GM12874 (cell line): Measurements from ENCODE around the gene CD82.

Experiments
- CTCF ChIP-seq: IDR thresholded peaks from 2 replicates; pipeline ENCODE4 v1.5.1; 2011; ENCODE audit warnings: low read depth, mild to moderate bottlenecking, control low read depth, low read length, moderate library complexity; ENCODE audit not compliant: insufficient read depth

Gene CD82

GRCh38 chr11:44620328-44620725, 54.9 kb downstream of the CD82 start:
- TF ChIP-seq CTCF: no peak

GRCh38 chr11:44621140-44621681, 55.7 kb downstream of the CD82 start:
- peak; percentile 86 for TF ChIP-seq CTCF

- no peak for TF ChIP-seq CTCF
Observed at GRCh38 chr11:44621784-44622183, 56.3 kb downstream of the CD82 start.

GRCh38 chr11:44622190-44622650, 56.8 kb downstream of the CD82 start:
- no peak for TF ChIP-seq CTCF

- TF ChIP-seq CTCF: no peak
Observed at GRCh38 chr11:44622721-44623258, 57.3 kb downstream of the CD82 start.

- TF ChIP-seq CTCF: no peak
Observed at GRCh38 chr11:44623341-44623730, 57.9 kb downstream of the CD82 start.

- no peak for TF ChIP-seq CTCF
Observed at GRCh38 chr11:44623731-44624491, 58.4 kb downstream of the CD82 start.
